ENCODE results near the gene SLC5A6.

The SLC5A6 gene

GRCh38 chr2:27245116-27245515 lies 33.0 kb upstream of the SLC5A6 start:
- ATAC-seq (replicated peaks): no peak
- peaks cover 20% of the 10 kb centered on the region for H3K36me3 Mint-ChIP-seq (ENCODE audit: insufficient read depth)
- peaks cover 0 to 9% of the 10 kb centered on the region in 2 donors for H3K4me1 Mint-ChIP-seq (ENCODE audit: low read depth in 2 of 2)
- DNase-seq: no peak
- H3K27ac Mint-ChIP-seq: no peak overlapping the region
- H3K4me3 Mint-ChIP-seq: no peak overlapping the region
- H3K9me3 Mint-ChIP-seq: no peaks in the 10 kb centered on the region
- peaks cover 0 to 5% of the 10 kb centered on the region in 2 donors for H3K27me3 Mint-ChIP-seq

GRCh38 chr2:27243391-27244130 lies 31.5 kb upstream of the SLC5A6 start:
- no peak for DNase-seq
- peak overlapping the region in 1 of 2 donors; percentile 23 for H3K27ac Mint-ChIP-seq
- no peak for ATAC-seq (replicated peaks)
- peaks cover 24% of the 10 kb centered on the region for H3K36me3 Mint-ChIP-seq (ENCODE audit: insufficient read depth)
- H3K27me3 Mint-ChIP-seq: peaks cover 0 to 5% of the 10 kb centered on the region in 2 donors
- peaks cover 0 to 9% of the 10 kb centered on the region in 2 donors for H3K4me1 Mint-ChIP-seq (ENCODE audit: low read depth in 2 of 2)
- no peaks in the 10 kb centered on the region for H3K9me3 Mint-ChIP-seq
- no peak overlapping the region for H3K4me3 Mint-ChIP-seq

- H3K9me3 Mint-ChIP-seq: no peaks in the 10 kb centered on the region
- peaks cover 0 to 9% of the 10 kb centered on the region in 2 donors for H3K4me1 Mint-ChIP-seq (ENCODE audit: low read depth in 2 of 2)
- H3K36me3 Mint-ChIP-seq (ENCODE audit: insufficient read depth): peaks cover 28% of the 10 kb centered on the region
Observed at GRCh38 chr2:27242614-27242951, 30.5 kb upstream of the SLC5A6 start.

GRCh38 chr2:27241761-27242613 lies 29.9 kb upstream of the SLC5A6 start:
- DNase-seq: no peak
- no peaks in the 10 kb centered on the region for H3K27me3 Mint-ChIP-seq
- H3K4me3 Mint-ChIP-seq: no peak overlapping the region
- no peaks in the 10 kb centered on the region for H3K9me3 Mint-ChIP-seq
- H3K4me1 Mint-ChIP-seq (ENCODE audit: low read depth in 2 of 2): peaks cover 0 to 9% of the 10 kb centered on the region in 2 donors
- ATAC-seq (replicated peaks): no peak
- H3K36me3 Mint-ChIP-seq (ENCODE audit: insufficient read depth): peaks cover 32% of the 10 kb centered on the region
- H3K27ac Mint-ChIP-seq: peak overlapping the region; percentile 16 to 69

More at GRCh38 chr2:27242614-27242951, 30.5 kb upstream of the SLC5A6 start:
- Mint-ChIP-seq H3K27me3 (no peaks in the 10 kb centered on the region), H3K4me3 (no peak overlapping the region), H3K27ac (peak overlapping the region in 1 of 2 donors; percentile 69)
- DNase-seq (no peak), ATAC-seq (replicated peaks) (no peak)

- Mint-ChIP-seq H3K36me3 (ENCODE audit: insufficient read depth) (peaks cover 45% of the 10 kb centered on the region), H3K9me3 (no peaks in the 10 kb centered on the region), H3K27ac (no peak overlapping the region), H3K4me3 (no peak overlapping the region), H3K4me1 (ENCODE audit: low read depth in 2 of 2) (peaks cover 0 to 9% of the 10 kb centered on the region in 2 donors), H3K27me3 (no peaks in the 10 kb centered on the region)
- DNase-seq (no peak), ATAC-seq (replicated peaks) (no peak)
Observed at GRCh38 chr2:27240406-27240805, 28.3 kb upstream of the SLC5A6 start.

GRCh38 chr2:27238976-27239375 lies 26.9 kb upstream of the SLC5A6 start:
- DNase-seq: no peak
- no peak overlapping the region for H3K4me3 Mint-ChIP-seq
- H3K4me1 Mint-ChIP-seq (ENCODE audit: low read depth in 2 of 2): peaks cover 0 to 9% of the 10 kb centered on the region in 2 donors
- H3K9me3 Mint-ChIP-seq: no peaks in the 10 kb centered on the region
- peak overlapping the region; percentile 15 to 38 for H3K27ac Mint-ChIP-seq
- no peaks in the 10 kb centered on the region for H3K27me3 Mint-ChIP-seq
- peaks cover 51% of the 10 kb centered on the region for H3K36me3 Mint-ChIP-seq (ENCODE audit: insufficient read depth)
- no peak for ATAC-seq (replicated peaks)

- peaks cover 54% of the 10 kb centered on the region for H3K36me3 Mint-ChIP-seq (ENCODE audit: insufficient read depth)
- H3K4me3 Mint-ChIP-seq: no peak overlapping the region
- H3K4me1 Mint-ChIP-seq (ENCODE audit: low read depth in 2 of 2): peaks cover 0 to 9% of the 10 kb centered on the region in 2 donors
- ATAC-seq (replicated peaks) (no peak), DNase-seq (no peak)
- H3K27me3 Mint-ChIP-seq: no peaks in the 10 kb centered on the region
- H3K27ac Mint-ChIP-seq: no peak overlapping the region
- H3K9me3 Mint-ChIP-seq: no peaks in the 10 kb centered on the region
Observed at GRCh38 chr2:27237341-27237945, 25.4 kb upstream of the SLC5A6 start.

GRCh38 chr2:27236626-27237025 lies 24.6 kb upstream of the SLC5A6 start:
- no peaks in the 10 kb centered on the region for H3K27me3 Mint-ChIP-seq
- H3K4me1 Mint-ChIP-seq (ENCODE audit: low read depth in 2 of 2): peaks cover 0 to 3% of the 10 kb centered on the region in 2 donors
- no peak for ATAC-seq (replicated peaks)
- DNase-seq: no peak
- peaks cover 58% of the 10 kb centered on the region for H3K36me3 Mint-ChIP-seq (ENCODE audit: insufficient read depth)
- no peak overlapping the region for H3K4me3 Mint-ChIP-seq
- H3K9me3 Mint-ChIP-seq: no peaks in the 10 kb centered on the region
- H3K27ac Mint-ChIP-seq: peak overlapping the region in 1 of 2 donors; percentile 62

- no peak overlapping the region for H3K4me3 Mint-ChIP-seq
- H3K9me3 Mint-ChIP-seq: no peaks in the 10 kb centered on the region
- H3K4me1 Mint-ChIP-seq (ENCODE audit: low read depth in 2 of 2): peaks cover 0 to 3% of the 10 kb centered on the region in 2 donors
- peaks cover 58% of the 10 kb centered on the region for H3K36me3 Mint-ChIP-seq (ENCODE audit: insufficient read depth)
- H3K27ac Mint-ChIP-seq: peak overlapping the region in 1 of 2 donors; percentile 62
- DNase-seq (no peak), ATAC-seq (replicated peaks) (no peak)
- no peaks in the 10 kb centered on the region for H3K27me3 Mint-ChIP-seq
Observed at GRCh38 chr2:27236136-27236535, 24.1 kb upstream of the SLC5A6 start.

- H3K27ac Mint-ChIP-seq: peak overlapping the region; percentile 5 to 53
- H3K4me1 Mint-ChIP-seq (ENCODE audit: low read depth in 2 of 2): no peaks in the 10 kb centered on the region
- no peak for DNase-seq
- H3K27me3 Mint-ChIP-seq: no peaks in the 10 kb centered on the region
- H3K9me3 Mint-ChIP-seq: no peaks in the 10 kb centered on the region
- no peak overlapping the region for H3K4me3 Mint-ChIP-seq
- no peak for ATAC-seq (replicated peaks)
- peaks cover 68% of the 10 kb centered on the region for H3K36me3 Mint-ChIP-seq (ENCODE audit: insufficient read depth)
Observed at GRCh38 chr2:27233341-27233740, 21.3 kb upstream of the SLC5A6 start.

GRCh38 chr2:27231921-27232320 lies 19.9 kb upstream of the SLC5A6 start:
- Mint-ChIP-seq H3K27me3 (no peaks in the 10 kb centered on the region), H3K27ac (no peak overlapping the region), H3K9me3 (no peaks in the 10 kb centered on the region), H3K4me3 (no peak overlapping the region), H3K36me3 (ENCODE audit: insufficient read depth) (peaks cover 72% of the 10 kb centered on the region), H3K4me1 (ENCODE audit: low read depth in 2 of 2) (no peaks in the 10 kb centered on the region)
- DNase-seq: no peak
- no peak for ATAC-seq (replicated peaks)

- H3K36me3 Mint-ChIP-seq (ENCODE audit: insufficient read depth): peaks cover 78% of the 10 kb centered on the region
- H3K27me3 Mint-ChIP-seq: no peaks in the 10 kb centered on the region
- ATAC-seq (replicated peaks) (no peak), DNase-seq (no peak)
- no peaks in the 10 kb centered on the region for H3K4me1 Mint-ChIP-seq (ENCODE audit: low read depth in 2 of 2)
- no peak overlapping the region for H3K27ac Mint-ChIP-seq
- H3K4me3 Mint-ChIP-seq: no peak overlapping the region
- no peaks in the 10 kb centered on the region for H3K9me3 Mint-ChIP-seq
Observed at GRCh38 chr2:27227501-27227900, 15.4 kb upstream of the SLC5A6 start.

- no peak for DNase-seq
- H3K9me3 Mint-ChIP-seq: no peaks in the 10 kb centered on the region
- no peak overlapping the region for H3K4me3 Mint-ChIP-seq
- H3K27me3 Mint-ChIP-seq: no peaks in the 10 kb centered on the region
- H3K36me3 Mint-ChIP-seq (ENCODE audit: insufficient read depth): peaks cover 82% of the 10 kb centered on the region
- ATAC-seq (replicated peaks): no peak
- no peak overlapping the region for H3K27ac Mint-ChIP-seq
- H3K4me1 Mint-ChIP-seq (ENCODE audit: low read depth in 2 of 2): no peaks in the 10 kb centered on the region
Observed at GRCh38 chr2:27225526-27225925, 13.5 kb upstream of the SLC5A6 start.

Data from effector memory CD8-positive, alpha-beta T cell (primary cell).